Endothelial cell of umbilical vein (primary cell): Measurements from ENCODE around the gene EXOSC6. TPM values are rescaled to one million over a fixed set of nuclear protein-coding genes. Genes with fewer than 3 reads are reported as not detected.

Experiments used
- BruUV-seq: library from RNA; stranded (reverse); fragments of 400-500 nt; replicated peaks from 2 replicates; lab custom pipeline; 2021; lab: Mats Ljungman, UMichigan
- CTCF ChIA-PET: fragments of 300-600, 350-600 bp; sonication (Branson Sonifier 250); formaldehyde crosslinking; loops from one replicate; lab custom pipeline; 2021; ENCODE audit warnings: antibody characterized with exemption, inconsistent platforms; lab: Charles Lee
- POLR2A ChIA-PET: fragments of 300-600, 350-600 bp; sonication (Branson Sonifier 250); formaldehyde crosslinking; loops from one replicate; lab custom pipeline; 2021; ENCODE audit warnings: antibody characterized with exemption, inconsistent platforms; lab: Charles Lee
- DNase-seq: peaks from one replicate; pipeline ENCODE4 v3.0.0-alpha.2; 2011; ENCODE audit warnings: low read depth, low spot score
- FAIRE-seq: peaks from 2 replicates; lab custom pipeline; 2011; peaks lifted over from hg19 to GRCh38; lab: Jason Lieb, UNC
- H2AFZ ChIP-seq: 2 replicates; pipeline ENCODE4 v1.6.0; 2012; ENCODE audit warnings: low read depth, low read length, control low read depth, inconsistent platforms
- H3K27ac ChIP-seq: 2 replicates; pipeline ENCODE4 v1.5.1; 2011; ENCODE audit warnings: low read depth, mild to moderate bottlenecking, control low read depth, low read length, moderate library complexity; ENCODE audit not compliant: insufficient read depth
- H3K27me3 ChIP-seq, 2 experiments: 2 replicates each; pipeline versions ENCODE4 v1.6.0 to v1.6.1; 2011; ENCODE audit warnings: low read length in 2 of 2, mixed read lengths in 1 of 2; ENCODE audit not compliant: control insufficient read depth in 2 of 2, insufficient read depth in 2 of 2
- H3K36me3 ChIP-seq, 2 experiments: 2 replicates in 1 of 2; 3 replicates in 1 of 2; pipeline ENCODE4 v1.5.1; 2011; ENCODE audit warnings: low read length in 2 of 2, mild to moderate bottlenecking in 1 of 2, moderate library complexity in 1 of 2; ENCODE audit not compliant: control insufficient read depth in 2 of 2, insufficient read depth in 2 of 2; ENCODE audit errors: extremely low read depth in 1 of 2
- H3K4me1 ChIP-seq: 3 replicates; pipeline ENCODE4 v1.5.1; 2011; ENCODE audit warnings: mild to moderate bottlenecking, low read length; ENCODE audit not compliant: control insufficient read depth, insufficient read depth; ENCODE audit errors: extremely low read depth
- H3K4me2 ChIP-seq: 2 replicates; pipeline ENCODE4 v1.6.1; 2011; ENCODE audit warnings: low read length, control low read depth, mixed read lengths; ENCODE audit not compliant: insufficient read depth
- H3K4me3 ChIP-seq, 3 experiments: fragments of 200-600 bp in 1 of 3; sonication (generic), shearing (Covaris generic) in 1 of 3; replicated peaks in 1 of 3; 2 replicates each; pipeline ENCODE4 v1.5.1; 2011 to 2016; ENCODE audit warnings: control low read depth in 3 of 3, low read length in 3 of 3, mild to moderate bottlenecking in 2 of 3, inconsistent platforms in 1 of 3, low read depth in 1 of 3, moderate library complexity in 1 of 3; ENCODE audit not compliant: insufficient read depth in 1 of 3
- H3K79me2 ChIP-seq: 2 replicates; pipeline ENCODE4 v1.6.0; 2012; ENCODE audit warnings: low read length, inconsistent platforms; ENCODE audit not compliant: control insufficient read depth, insufficient read depth
- H3K9ac ChIP-seq: replicated peaks from 2 replicates; pipeline ENCODE3; 2011; ENCODE audit warnings: low read length, control low read depth; ENCODE audit not compliant: insufficient read depth; ENCODE audit errors: extremely low read depth
- H3K9me1 ChIP-seq: replicated peaks from 3 replicates; pipeline ENCODE4 v1.6.0; 2011; ENCODE audit warnings: mild to moderate bottlenecking, low read length; ENCODE audit not compliant: control insufficient read depth, insufficient read depth; ENCODE audit errors: extremely low read depth
- H3K9me3 ChIP-seq: replicated peaks from 2 replicates; pipeline ENCODE4 v1.5.1; 2012; ENCODE audit warnings: low read length, inconsistent platforms; ENCODE audit not compliant: control insufficient read depth, insufficient read depth
- H4K20me1 ChIP-seq: replicated peaks from 2 replicates; pipeline ENCODE3; 2011; ENCODE audit warnings: mild to moderate bottlenecking, low read length; ENCODE audit not compliant: control insufficient read depth, insufficient read depth; ENCODE audit errors: extremely low read depth
- CTCF ChIP-seq, 2 donors: IDR thresholded peaks; 1 replicate in 1 of 2; 2 replicates in 1 of 2; pipeline ENCODE4 v1.5.1; 2011; ENCODE audit warnings: low read length in 2 of 2, mild to moderate bottlenecking in 2 of 2, moderate library complexity in 2 of 2, control low read depth in 1 of 2, inconsistent platforms in 1 of 2, low read depth in 1 of 2; ENCODE audit not compliant: insufficient read depth in 1 of 2; ENCODE audit errors: extremely low read depth in 1 of 2
- EZH2 ChIP-seq: IDR thresholded peaks from 2 replicates; pipeline ENCODE4 v1.6.1; 2012; ENCODE audit warnings: borderline replicate concordance, low read depth, mild to moderate bottlenecking, moderate library complexity, low read length, inconsistent platforms; ENCODE audit not compliant: severe bottlenecking
- FOS ChIP-seq: IDR thresholded peaks from 2 replicates; pipeline ENCODE4 v1.6.1; 2011; ENCODE audit warnings: mild to moderate bottlenecking, low read length, moderate library complexity, borderline replicate concordance; ENCODE audit not compliant: insufficient read depth
- GATA2 ChIP-seq: IDR thresholded peaks from 2 replicates; pipeline ENCODE4 v1.7.0; 2011; ENCODE audit warnings: low read depth, mild to moderate bottlenecking, moderate library complexity, mixed read lengths, low read length; ENCODE audit not compliant: insufficient read length, insufficient read depth
- JUN ChIP-seq: IDR thresholded peaks from 2 replicates; pipeline ENCODE4 v1.6.1; 2011; ENCODE audit warnings: borderline replicate concordance, low read depth; ENCODE audit not compliant: insufficient read length, insufficient read depth
- MAX ChIP-seq: IDR thresholded peaks from 2 replicates; pipeline ENCODE4 v1.6.1; 2011; ENCODE audit not compliant: insufficient read depth, insufficient read length
- MYC ChIP-seq: IDR thresholded peaks from one replicate; pipeline ENCODE4 v1.6.1; 2011; ENCODE audit warnings: mild to moderate bottlenecking, low read depth, low read length
- POLR2A ChIP-seq: IDR thresholded peaks from 2 replicates; pipeline ENCODE4 v1.6.1; 2012; ENCODE audit warnings: low read depth, mild to moderate bottlenecking, control low read depth, low read length
- POLR2AphosphoS5 ChIP-seq: IDR thresholded peaks from 2 replicates; pipeline ENCODE4 v1.6.1; 2012; ENCODE audit warnings: low read depth, mild to moderate bottlenecking, control low read depth, low read length, moderate library complexity; ENCODE audit not compliant: insufficient read depth
- dilution Hi-C: fragments of 300-500 bp; cut with MboI; formaldehyde crosslinking; loops from one replicate; pipeline ENCODE4 v1.15.0; 2019; ENCODE audit warnings: low sequenced_read_pairs; ENCODE audit not compliant: extremely low pct_ligation_motif_present
- intact Hi-C: fragments of 100-400 bp; cut with micrococcal nuclease; formaldehyde crosslinking; loops from one replicate; pipeline ENCODE4 v1.10.0; 2022
- polyA plus RNA-seq, 4 experiments: library from polyadenylated mRNA; depleted of rRNA in 3 of 4; stranded (reverse) in 3 of 4; unstranded in 1 of 4; fragments of >200 nt; gene quantifications; 2 replicates each; pipeline versions ENCODE4 v1.2.1 to v1.2.3, GENCODE V29; 2011 to 2012; ENCODE audit warnings: missing spikeins in 1 of 4
- total RNA-seq: library from RNA; stranded (reverse); gene quantifications from 2 replicates; pipeline ENCODE4 v1.2.3, GENCODE V29; 2021

EXOSC6 gene
- total and polyA plus RNA-seq, 2 donors (not counting 3 experiments of a cell fraction or from before 2014, with no cell fraction given) = 12.6 to 29.2 TPM

- H3K36me3 ChIP-seq = no peaks in the 10 kb centered on the region
- H3K4me2 ChIP-seq = no peak overlapping the region
- no peaks in the 10 kb centered on the region for H3K9me1 ChIP-seq
- peaks cover 13% of the 10 kb centered on the region for H3K79me2 ChIP-seq
- no peak overlapping the region for H3K4me3 ChIP-seq
- no TSS peak for BruUV-seq
- POLR2A ChIA-PET = no interaction called here
- H3K9ac ChIP-seq = no peak overlapping the region
- no peak for FAIRE-seq
- TF ChIP-seq GATA2 = no peak
- TF ChIP-seq FOS = no peak
- no peak for TF ChIP-seq POLR2A
- TF ChIP-seq CTCF (IDR thresholded peaks at IDR 0.05; ENCODE audit: extremely low read depth in 1 of 2, insufficient read depth in 1 of 2, low read depth in 1 of 2, low read length in 2 of 2) = no peak
- TF ChIP-seq MAX = no peak
- TF ChIP-seq MYC = no peak
- TF ChIP-seq JUN = no peak
- no peak for TF ChIP-seq EZH2
- TF ChIP-seq POLR2AphosphoS5 = no peak
- no peak overlapping the region for H2AFZ ChIP-seq
- dilution Hi-C loops = no loop called here
- H3K4me1 ChIP-seq = peaks cover 3% of the 10 kb centered on the region
- no peaks in the 10 kb centered on the region for H4K20me1 ChIP-seq
- no peak overlapping the region for H3K27ac ChIP-seq
- H3K27me3 ChIP-seq = no peaks in the 10 kb centered on the region
- DNase-seq = no peak
- H3K9me3 ChIP-seq = no peaks in the 10 kb centered on the region
- intact Hi-C loops = no loop called here
- CTCF ChIA-PET = interaction anchor here (1.0 kb wide), 1 partner anchor 14 kb away, joined by 3 read pairs; no protein-coding TSS in a partner anchor
Measured at GRCh38 chr16:70295634-70296033, 43.9 kb upstream of the EXOSC6 start.
